ENCODE data around the gene ABCD3.

The ABCD3 gene

GRCh38 chr1:94524531-94524930 is 106.3 kb downstream of the ABCD3 start:
- DNase-seq (ENCODE audit: extremely low read depth in 1 of 2, low read depth in 1 of 2): no peak

- DNase-seq (ENCODE audit: extremely low read depth in 1 of 2, low read depth in 1 of 2): no peak
Measured at GRCh38 chr1:94526152-94526980, 108.2 kb downstream of the ABCD3 start.

- DNase-seq (ENCODE audit: extremely low read depth in 1 of 2, low read depth in 1 of 2): no peak
Measured at GRCh38 chr1:94527447-94528031, 109.3 kb downstream of the ABCD3 start.

GRCh38 chr1:94528299-94528698 is 110.1 kb downstream of the ABCD3 start:
- no peak for DNase-seq (ENCODE audit: extremely low read depth in 1 of 2, low read depth in 1 of 2)

- DNase-seq (ENCODE audit: extremely low read depth in 1 of 2, low read depth in 1 of 2): no peak
Measured at GRCh38 chr1:94528826-94529225, 110.6 kb downstream of the ABCD3 start.

- DNase-seq (ENCODE audit: extremely low read depth in 1 of 2, low read depth in 1 of 2): no peak
Measured at GRCh38 chr1:94529416-94529815, 111.2 kb downstream of the ABCD3 start.

GRCh38 chr1:94530373-94530878 is 112.2 kb downstream of the ABCD3 start:
- DNase-seq (ENCODE audit: extremely low read depth in 1 of 2, low read depth in 1 of 2): no peak

GRCh38 chr1:94531664-94532063 is 113.5 kb downstream of the ABCD3 start:
- DNase-seq (ENCODE audit: extremely low read depth in 1 of 2, low read depth in 1 of 2): no peak

- no peak for DNase-seq (ENCODE audit: extremely low read depth in 1 of 2, low read depth in 1 of 2)
Measured at GRCh38 chr1:94532077-94532476, 113.9 kb downstream of the ABCD3 start.

- DNase-seq (ENCODE audit: extremely low read depth in 1 of 2, low read depth in 1 of 2): no peak
Measured at GRCh38 chr1:94535095-94535494, 116.9 kb downstream of the ABCD3 start.

GRCh38 chr1:94535879-94536278 is 117.7 kb downstream of the ABCD3 start:
- DNase-seq (ENCODE audit: extremely low read depth in 1 of 2, low read depth in 1 of 2): no peak

GRCh38 chr1:94537254-94537653 is 119.1 kb downstream of the ABCD3 start:
- no peak for DNase-seq (ENCODE audit: extremely low read depth in 1 of 2, low read depth in 1 of 2)

GRCh38 chr1:94538243-94538827 is 120.1 kb downstream of the ABCD3 start:
- no peak for DNase-seq (ENCODE audit: extremely low read depth in 1 of 2, low read depth in 1 of 2)

- DNase-seq (ENCODE audit: extremely low read depth in 1 of 2, low read depth in 1 of 2): no peak
Measured at GRCh38 chr1:94539496-94539895, 121.3 kb downstream of the ABCD3 start.

GRCh38 chr1:94540440-94541245 is 122.5 kb downstream of the ABCD3 start:
- DNase-seq (ENCODE audit: extremely low read depth in 1 of 2, low read depth in 1 of 2): no peak

- DNase-seq (ENCODE audit: extremely low read depth in 1 of 2, low read depth in 1 of 2): peak; percentile 66 to 79
Measured at GRCh38 chr1:94541246-94542087, 123.3 kb downstream of the ABCD3 start, which contains the start of gene F3. Gene F3, minus strand, starts transcription at chr1:94541759. Its CDS starts 123 bp downstream, at chr1:94541636.

- DNase-seq (ENCODE audit: extremely low read depth in 1 of 2, low read depth in 1 of 2): no peak
Measured at GRCh38 chr1:94542088-94542870, 124.1 kb downstream of the ABCD3 start.

- no peak for DNase-seq (ENCODE audit: extremely low read depth in 1 of 2, low read depth in 1 of 2)
Measured at GRCh38 chr1:94543001-94543400, 124.8 kb downstream of the ABCD3 start.

GRCh38 chr1:94543893-94544635 is 125.9 kb downstream of the ABCD3 start:
- no peak for DNase-seq (ENCODE audit: extremely low read depth in 1 of 2, low read depth in 1 of 2)

Data from stimulated activated CD8-positive, alpha-beta memory T cell treated with anti-CD3 and anti-CD28 coated beads, Interleukin-7, amount 100 ng/mL, for 48 hours (primary cell).